ENCODE results near the gene RBCK1.

The RBCK1 gene

DNA sequence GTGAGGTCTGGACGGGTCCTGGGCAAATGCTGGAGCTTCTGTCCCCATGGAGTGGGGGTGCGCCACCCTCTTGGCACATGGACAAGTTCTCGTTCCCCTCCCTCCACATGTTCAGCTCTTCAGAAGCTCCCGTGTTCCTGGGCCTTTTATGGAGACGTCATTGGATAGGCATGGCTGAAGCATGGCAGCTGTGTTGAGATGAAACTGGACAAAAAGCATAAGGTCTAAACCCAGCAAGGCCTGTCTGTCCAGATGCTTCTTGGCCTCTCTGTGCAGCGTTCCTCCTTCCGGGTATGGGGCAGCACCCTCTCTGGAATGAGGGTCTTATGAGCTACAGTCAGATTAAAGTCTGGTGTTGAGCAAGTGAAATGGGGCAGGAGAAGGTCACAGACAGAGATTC lies 27.5 kb downstream of the RBCK1 start:
- no peaks in the 10 kb centered on the region for H3K9me3 ChIP-seq
- H3K36me3 ChIP-seq = peaks cover 48 to 93% (median 67%) of the 10 kb centered on the region in 3 donors
- no peaks in the 10 kb centered on the region for H3K27me3 ChIP-seq
- H3K27ac ChIP-seq = no peak overlapping the region
- no peak for DNase-seq
- no peaks in the 10 kb centered on the region for H3K4me1 ChIP-seq
- H3K4me3 ChIP-seq = no peak overlapping the region
- intact Hi-C loops (cut with DNase I; ENCODE audit: low total_unique reads) = no loop called here
- TF ChIP-seq, protein P1, sequence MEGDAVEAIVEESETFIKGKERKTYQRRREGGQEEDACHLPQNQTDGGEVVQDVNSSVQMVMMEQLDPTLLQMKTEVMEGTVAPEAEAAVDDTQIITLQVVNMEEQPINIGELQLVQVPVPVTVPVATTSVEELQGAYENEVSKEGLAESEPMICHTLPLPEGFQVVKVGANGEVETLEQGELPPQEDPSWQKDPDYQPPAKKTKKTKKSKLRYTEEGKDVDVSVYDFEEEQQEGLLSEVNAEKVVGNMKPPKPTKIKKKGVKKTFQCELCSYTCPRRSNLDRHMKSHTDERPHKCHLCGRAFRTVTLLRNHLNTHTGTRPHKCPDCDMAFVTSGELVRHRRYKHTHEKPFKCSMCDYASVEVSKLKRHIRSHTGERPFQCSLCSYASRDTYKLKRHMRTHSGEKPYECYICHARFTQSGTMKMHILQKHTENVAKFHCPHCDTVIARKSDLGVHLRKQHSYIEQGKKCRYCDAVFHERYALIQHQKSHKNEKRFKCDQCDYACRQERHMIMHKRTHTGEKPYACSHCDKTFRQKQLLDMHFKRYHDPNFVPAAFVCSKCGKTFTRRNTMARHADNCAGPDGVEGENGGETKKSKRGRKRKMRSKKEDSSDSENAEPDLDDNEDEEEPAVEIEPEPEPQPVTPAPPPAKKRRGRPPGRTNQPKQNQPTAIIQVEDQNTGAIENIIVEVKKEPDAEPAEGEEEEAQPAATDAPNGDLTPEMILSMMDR (IDR thresholded peaks at IDR 0.05) = no peak

DNA sequence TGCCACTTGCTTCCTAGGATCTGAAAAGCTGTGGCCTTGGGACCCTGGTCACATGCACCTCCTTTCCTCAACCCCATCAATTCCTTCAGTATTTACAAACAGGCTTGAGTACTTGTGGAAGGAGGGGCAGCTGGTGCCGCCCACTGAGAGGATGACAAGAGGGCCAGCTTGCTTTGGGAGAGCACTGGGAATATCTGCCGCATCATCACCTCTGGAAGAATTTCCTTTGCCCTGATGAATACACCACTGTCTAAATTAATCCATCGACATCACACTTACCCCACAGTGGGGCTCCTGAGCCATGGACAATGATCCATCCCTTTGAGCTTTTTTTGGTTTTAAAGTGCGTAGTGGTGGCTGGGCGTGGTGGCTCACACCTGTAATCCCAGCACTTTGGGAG lies 28.4 kb downstream of the RBCK1 start:
- Histone ChIP-seq H3K27ac (no peak overlapping the region), H3K4me3 (no peak overlapping the region), H3K4me1 (no peaks in the 10 kb centered on the region), H3K9me3 (no peaks in the 10 kb centered on the region), H3K27me3 (no peaks in the 10 kb centered on the region), H3K36me3 (peaks cover 57 to 94% (median 70%) of the 10 kb centered on the region in 3 donors)
- intact Hi-C loops (cut with DNase I; ENCODE audit: low total_unique reads) = no loop called here
- TF ChIP-seq, protein P1 (IDR thresholded peaks at IDR 0.05) = no peak
- DNase-seq = no peak

DNA sequence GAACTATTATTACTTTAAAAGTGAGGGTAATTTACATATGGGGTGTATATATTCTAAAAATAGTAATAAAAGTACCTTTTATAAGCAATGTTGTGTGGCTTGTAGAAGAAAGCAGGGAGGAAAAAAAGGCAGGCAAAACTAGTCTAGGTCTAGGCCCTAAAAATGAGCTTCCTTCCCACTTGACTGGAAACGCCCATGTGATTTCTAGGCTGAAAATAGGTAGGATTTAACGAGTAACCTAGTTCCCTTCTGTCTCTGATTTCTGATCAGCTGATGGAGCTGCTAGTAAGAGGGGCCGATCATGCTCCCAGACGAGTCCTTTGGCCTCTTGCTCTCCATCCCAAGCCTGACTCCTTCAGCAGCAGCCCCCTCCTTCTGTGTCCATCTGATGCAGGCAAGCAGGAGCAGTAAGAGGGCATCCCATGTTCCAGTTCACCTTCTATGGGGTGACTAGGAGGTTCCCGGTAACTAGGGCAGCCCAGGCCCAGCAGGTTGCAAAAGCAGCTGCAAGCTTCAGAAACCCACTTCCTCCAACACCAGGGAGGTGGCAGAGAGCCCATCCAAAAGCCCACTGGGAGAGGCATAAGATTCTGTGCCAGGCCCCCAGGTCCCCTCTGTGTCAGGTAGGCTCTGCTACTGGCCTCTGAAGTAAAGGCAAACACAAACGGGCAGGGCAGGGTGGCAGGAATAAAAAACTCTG lies 29.8 kb downstream of the RBCK1 start:
- Histone ChIP-seq H3K9me3 (no peaks in the 10 kb centered on the region), H3K4me3 (no peak overlapping the region), H3K4me1 (no peaks in the 10 kb centered on the region), H3K27ac (no peak overlapping the region), H3K27me3 (no peaks in the 10 kb centered on the region), H3K36me3 (peaks cover 70 to 94% (median 78%) of the 10 kb centered on the region in 3 donors)
- intact Hi-C loops (cut with DNase I; ENCODE audit: low total_unique reads) = no loop called here
- no peak for DNase-seq
- TF ChIP-seq, protein P1 (IDR thresholded peaks at IDR 0.05) = no peak

DNA sequence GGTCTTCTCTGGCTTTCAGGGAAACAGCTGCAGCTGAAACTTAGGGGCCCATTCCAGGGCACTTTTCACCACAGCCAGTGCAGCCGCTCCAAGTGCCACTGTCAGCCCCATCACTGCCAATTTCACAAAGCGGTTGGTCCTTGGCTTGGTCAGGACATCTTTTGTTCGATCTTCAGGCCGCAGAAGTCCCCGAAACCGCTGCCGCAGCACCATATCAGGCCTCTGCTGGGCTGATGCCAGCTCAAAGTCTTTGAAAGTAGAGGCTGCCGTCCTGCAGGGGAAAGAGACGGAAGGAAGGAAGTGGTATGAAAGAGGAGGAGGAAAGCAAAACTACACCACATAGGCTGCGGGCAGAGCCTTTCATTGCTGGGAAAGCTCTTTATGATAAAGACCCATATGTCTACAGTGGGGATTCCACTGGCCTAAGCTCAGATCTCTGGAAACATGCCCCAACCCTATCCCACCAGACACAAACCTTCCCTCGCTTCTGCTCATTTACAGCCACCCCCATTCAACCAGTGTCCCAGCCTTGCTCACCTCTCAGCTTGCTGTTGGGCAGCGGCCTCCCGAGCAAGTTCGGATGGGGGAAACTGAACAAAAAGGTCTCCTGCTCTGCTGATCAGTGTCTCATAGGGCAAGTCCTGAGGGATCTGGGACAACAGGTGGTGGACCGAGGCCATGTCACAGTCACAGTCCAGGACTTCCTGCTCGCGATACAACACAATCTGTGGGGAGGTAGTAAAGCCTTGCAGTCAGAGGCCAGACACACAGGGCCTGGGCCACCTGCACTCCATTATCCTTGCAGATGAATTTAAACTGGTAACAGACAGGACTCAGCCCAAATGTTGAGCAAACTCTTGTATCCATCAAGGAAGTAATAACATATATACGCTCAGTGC lies 30.7 kb downstream of the RBCK1 start:
- TF ChIP-seq, protein P1 (IDR thresholded peaks at IDR 0.05) = no peak

DNA sequence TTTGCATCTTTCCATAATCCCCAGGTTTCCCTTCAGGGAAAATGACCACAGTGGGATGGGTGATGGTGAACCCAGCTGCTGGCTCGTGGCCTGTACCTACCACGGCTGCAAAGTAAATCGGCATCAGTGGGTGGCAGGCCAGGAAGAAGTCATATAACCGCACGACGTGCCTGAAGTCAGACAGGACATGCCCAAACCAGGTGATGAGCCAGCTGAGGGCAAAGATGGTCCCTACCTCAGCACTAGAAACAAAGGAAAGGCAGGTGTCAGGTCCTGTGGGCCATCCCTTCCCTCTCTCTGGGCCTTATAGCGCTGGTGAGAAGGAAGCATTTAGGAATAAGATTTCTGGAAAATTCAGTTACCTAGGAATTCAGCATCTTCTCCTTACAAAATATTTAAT lies 32.0 kb downstream of the RBCK1 start:
- no peak overlapping the region for H3K4me3 ChIP-seq
- intact Hi-C loops (cut with DNase I; ENCODE audit: low total_unique reads) = no loop called here
- H3K4me1 ChIP-seq = peaks cover 0 to 6% (median 3%) of the 10 kb centered on the region in 4 donors

More for the DNA sequence above, 30.7 kb downstream of the RBCK1 start:
- Histone ChIP-seq H3K27ac (no peak overlapping the region), H3K9me3 (no peaks in the 10 kb centered on the region), H3K4me3 (no peak overlapping the region), H3K4me1 (no peaks in the 10 kb centered on the region), H3K27me3 (no peaks in the 10 kb centered on the region), H3K36me3 (peaks cover 78 to 96% (median 86%) of the 10 kb centered on the region in 3 donors)
- intact Hi-C loops (cut with DNase I; ENCODE audit: low total_unique reads) = no loop called here
- DNase-seq = peak in 1 of 2 donors; percentile 42

More for the DNA sequence above, 32.0 kb downstream of the RBCK1 start:
- Histone ChIP-seq H3K36me3 (peaks cover 80 to 99% (median 81%) of the 10 kb centered on the region in 3 donors), H3K27ac (no peak overlapping the region), H3K27me3 (no peaks in the 10 kb centered on the region), H3K9me3 (no peaks in the 10 kb centered on the region)
- no peak for DNase-seq
- TF ChIP-seq, protein P1 (IDR thresholded peaks at IDR 0.05) = no peak
